GM10248 (cell line): ENCODE data around the gene HNRNPH2.

Source experiments
- CTCF ChIA-PET: fragments of 300-600 bp; sonication (Branson Sonifier 250); formaldehyde crosslinking; extraction: SDS; loops from one replicate; lab custom pipeline; 2021; ENCODE audit warnings: antibody characterized with exemption; lab: Yijun Ruan, JAX
- POLR2A ChIA-PET: fragments of 350-650 bp; sonication (Branson Sonifier 250); formaldehyde crosslinking; extraction: SDS; loops from one replicate; lab custom pipeline; 2020; ENCODE audit warnings: antibody characterized with exemption; lab: Yijun Ruan, JAX
- DNase-seq: peaks from one replicate; pipeline ENCODE4 v3.0.0; 2012; ENCODE audit errors: extremely low spot score
- CTCF ChIP-seq: IDR thresholded peaks from 2 replicates; pipeline ENCODE4 v1.5.1; 2012; ENCODE audit warnings: mild to moderate bottlenecking, low read depth; ENCODE audit errors: extremely low read depth, missing control alignments, control extremely low read depth

HNRNPH2 gene

GRCh38 chrX:101393530-101394305, 14.3 kb upstream of the HNRNPH2 start:
- POLR2A ChIA-PET, result interaction anchor here (0.8 kb wide), 1 partner anchor 10 kb away, joined by 4 read pairs; no protein-coding TSS in a partner anchor
- TF ChIP-seq CTCF, result no peak
- DNase-seq, result no peak
- CTCF ChIA-PET, result no interaction called here

GRCh38 chrX:101394372-101394771, 13.7 kb upstream of the HNRNPH2 start:
- ChIA-PET CTCF (no interaction called here), POLR2A (interaction anchor here (0.8 kb wide), 1 partner anchor 11 kb away, joined by 4 read pairs; no protein-coding TSS in a partner anchor)
- no peak for DNase-seq
- TF ChIP-seq CTCF, result no peak

DNA sequence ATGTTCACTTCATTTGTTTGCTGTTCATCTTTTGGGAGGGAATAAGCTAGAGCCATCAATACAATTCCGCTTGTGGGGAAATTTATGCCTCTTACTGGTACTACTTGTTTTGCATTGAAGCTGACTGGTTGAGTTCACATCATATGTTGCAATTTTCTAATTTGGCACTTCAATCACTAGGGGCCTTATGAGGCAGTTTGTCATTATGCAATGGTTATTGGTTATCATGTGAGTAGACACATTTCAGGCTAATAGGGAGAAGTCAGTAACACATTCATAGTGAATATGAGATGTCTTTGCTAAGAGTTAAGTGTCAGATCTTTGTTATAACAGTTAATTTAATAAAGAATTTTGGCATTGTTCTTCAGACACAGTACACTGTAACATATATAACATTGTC, 12.2 kb upstream of the HNRNPH2 start:
- POLR2A ChIA-PET, result no interaction called here
- no peak for DNase-seq
- TF ChIP-seq CTCF, result no peak
- CTCF ChIA-PET, result interaction anchor here (1.6 kb wide), 1 partner anchor 21 kb away, joined by 3 read pairs; no protein-coding TSS in a partner anchor

- no peak for DNase-seq
- POLR2A ChIA-PET, result no interaction called here
- CTCF ChIA-PET, result interaction anchor here (1.0 to 2.3 kb wide), 2 partner anchors 12 to 17 kb away, joined by 4 to 8 read pairs; partner anchors contain the start of gene BTK
- TF ChIP-seq CTCF, result no peak
These were observed 10.2 kb upstream of the HNRNPH2 start for GRCh38 chrX:101397779-101398178.

GRCh38 chrX:101398694-101399093, 9.3 kb upstream of the HNRNPH2 start:
- ChIA-PET POLR2A (no interaction called here), CTCF (interaction anchor here (1.0 kb wide), 1 partner anchor 13 kb away, joined by 4 read pairs; the partner anchor contains the start of gene BTK)
- no peak for DNase-seq
- TF ChIP-seq CTCF, result no peak

DNA sequence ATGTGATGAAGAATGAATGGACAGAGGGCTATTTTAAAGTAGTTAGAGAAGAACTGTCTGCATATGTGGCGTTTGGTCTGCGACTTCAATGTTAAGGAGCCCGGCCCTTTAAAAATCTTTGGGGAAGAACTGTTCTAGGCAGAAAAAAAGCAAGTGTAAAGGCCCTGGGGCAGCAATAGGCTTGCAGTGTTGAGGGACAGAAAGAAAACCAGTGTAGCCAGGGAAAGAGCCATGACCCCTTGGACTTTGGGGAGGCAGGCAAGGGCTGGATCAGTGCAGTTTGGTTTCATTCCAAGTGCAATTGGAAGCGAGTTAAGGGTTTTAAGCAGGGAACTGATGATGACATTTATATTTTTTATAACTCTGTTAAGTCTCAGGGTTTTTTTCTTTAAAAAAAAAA, 8.2 kb upstream of the HNRNPH2 start:
- TF ChIP-seq CTCF, result no peak
- POLR2A ChIA-PET, result no interaction called here
- DNase-seq, result no peak
- CTCF ChIA-PET, result no interaction called here
